NK-92 (cell line): ENCODE results near the gene HEPH.
"Not testable (repeated sequence)": the region's sequence is repeated elsewhere in the genome, so short reads cannot be mapped to it uniquely, and the experiment has no call there.

Source experiments
- DNase-seq: peaks from one replicate; lab custom pipeline; 2025; ENCODE audit not compliant: unreplicated experiment; lab: John Stamatoyannopoulos, UW

HEPH gene, protein sequence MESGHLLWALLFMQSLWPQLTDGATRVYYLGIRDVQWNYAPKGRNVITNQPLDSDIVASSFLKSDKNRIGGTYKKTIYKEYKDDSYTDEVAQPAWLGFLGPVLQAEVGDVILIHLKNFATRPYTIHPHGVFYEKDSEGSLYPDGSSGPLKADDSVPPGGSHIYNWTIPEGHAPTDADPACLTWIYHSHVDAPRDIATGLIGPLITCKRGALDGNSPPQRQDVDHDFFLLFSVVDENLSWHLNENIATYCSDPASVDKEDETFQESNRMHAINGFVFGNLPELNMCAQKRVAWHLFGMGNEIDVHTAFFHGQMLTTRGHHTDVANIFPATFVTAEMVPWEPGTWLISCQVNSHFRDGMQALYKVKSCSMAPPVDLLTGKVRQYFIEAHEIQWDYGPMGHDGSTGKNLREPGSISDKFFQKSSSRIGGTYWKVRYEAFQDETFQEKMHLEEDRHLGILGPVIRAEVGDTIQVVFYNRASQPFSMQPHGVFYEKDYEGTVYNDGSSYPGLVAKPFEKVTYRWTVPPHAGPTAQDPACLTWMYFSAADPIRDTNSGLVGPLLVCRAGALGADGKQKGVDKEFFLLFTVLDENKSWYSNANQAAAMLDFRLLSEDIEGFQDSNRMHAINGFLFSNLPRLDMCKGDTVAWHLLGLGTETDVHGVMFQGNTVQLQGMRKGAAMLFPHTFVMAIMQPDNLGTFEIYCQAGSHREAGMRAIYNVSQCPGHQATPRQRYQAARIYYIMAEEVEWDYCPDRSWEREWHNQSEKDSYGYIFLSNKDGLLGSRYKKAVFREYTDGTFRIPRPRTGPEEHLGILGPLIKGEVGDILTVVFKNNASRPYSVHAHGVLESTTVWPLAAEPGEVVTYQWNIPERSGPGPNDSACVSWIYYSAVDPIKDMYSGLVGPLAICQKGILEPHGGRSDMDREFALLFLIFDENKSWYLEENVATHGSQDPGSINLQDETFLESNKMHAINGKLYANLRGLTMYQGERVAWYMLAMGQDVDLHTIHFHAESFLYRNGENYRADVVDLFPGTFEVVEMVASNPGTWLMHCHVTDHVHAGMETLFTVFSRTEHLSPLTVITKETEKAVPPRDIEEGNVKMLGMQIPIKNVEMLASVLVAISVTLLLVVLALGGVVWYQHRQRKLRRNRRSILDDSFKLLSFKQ

DNA sequence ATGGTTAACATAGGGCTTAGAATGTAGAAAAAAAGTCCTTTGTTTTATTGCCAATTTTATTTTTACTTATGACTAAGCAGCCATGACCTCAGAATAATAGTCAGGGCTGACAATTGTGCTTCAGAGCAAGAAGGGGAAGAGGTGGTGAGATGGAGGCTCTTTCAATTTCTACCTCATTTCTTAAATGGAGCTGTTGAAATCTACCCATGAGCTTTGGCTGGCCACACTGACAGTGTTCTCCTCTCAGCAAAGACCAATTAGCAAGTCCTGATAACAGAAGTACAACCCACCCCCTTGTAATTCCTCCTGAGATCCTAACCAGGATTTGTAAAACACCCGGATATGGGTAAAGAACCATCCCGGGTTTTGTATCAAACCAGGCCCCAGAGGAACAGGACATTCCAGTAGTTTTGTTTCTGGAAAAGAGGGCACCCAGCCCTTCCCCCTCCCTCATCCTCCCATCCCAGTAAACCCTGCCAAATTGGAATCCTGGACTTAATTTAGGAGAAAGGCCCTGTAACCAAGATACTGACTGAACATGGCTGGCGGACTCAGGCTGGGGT lies at the start of gene HEPH:
HEPH (plus strand) TSS at position 399 of the 563 bp plus-strand sequence. CDS start 6,324 bp downstream, outside the sequence.
- no peak for DNase-seq

DNA sequence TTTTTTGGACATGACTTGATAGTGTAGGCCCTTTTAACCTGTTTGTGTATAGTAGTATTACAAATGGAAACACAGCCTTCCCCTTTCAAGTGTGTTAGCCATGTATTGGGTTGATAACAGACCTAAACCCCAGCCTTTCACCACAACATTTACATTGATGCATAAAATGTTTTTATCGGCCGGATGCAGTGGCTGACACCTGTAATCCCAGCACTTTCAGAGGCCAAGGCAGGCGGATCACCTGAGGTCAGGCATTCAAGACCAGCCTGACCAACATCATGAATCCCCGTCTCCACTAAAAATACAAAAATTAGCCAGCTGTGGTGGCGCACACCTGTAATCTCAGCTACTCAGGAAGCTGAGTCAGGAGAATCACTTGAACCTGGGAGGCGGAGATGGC lies 45.3 kb upstream of the HEPH start:
- DNase-seq = not testable (repeated sequence)

DNA sequence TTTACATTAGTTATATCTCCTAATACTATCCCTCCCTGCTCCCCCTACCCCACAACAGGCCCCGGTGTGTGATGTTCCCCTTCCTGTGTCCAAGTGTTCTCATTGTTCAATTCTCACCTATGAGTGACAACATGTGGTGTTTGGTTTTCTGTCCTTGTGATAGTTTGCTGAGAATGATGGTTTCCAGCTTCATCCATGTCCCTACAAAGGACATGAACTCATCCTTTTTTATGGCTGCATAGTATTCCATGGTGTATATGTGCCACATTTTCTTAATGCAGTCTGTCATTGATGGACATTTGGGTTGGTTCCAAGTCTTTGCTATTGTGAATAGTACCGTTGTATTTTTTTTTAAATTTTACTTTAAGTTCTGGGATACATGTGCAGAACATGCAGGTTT lies 42.7 kb upstream of the HEPH start:
- not testable (repeated sequence) for DNase-seq

DNA sequence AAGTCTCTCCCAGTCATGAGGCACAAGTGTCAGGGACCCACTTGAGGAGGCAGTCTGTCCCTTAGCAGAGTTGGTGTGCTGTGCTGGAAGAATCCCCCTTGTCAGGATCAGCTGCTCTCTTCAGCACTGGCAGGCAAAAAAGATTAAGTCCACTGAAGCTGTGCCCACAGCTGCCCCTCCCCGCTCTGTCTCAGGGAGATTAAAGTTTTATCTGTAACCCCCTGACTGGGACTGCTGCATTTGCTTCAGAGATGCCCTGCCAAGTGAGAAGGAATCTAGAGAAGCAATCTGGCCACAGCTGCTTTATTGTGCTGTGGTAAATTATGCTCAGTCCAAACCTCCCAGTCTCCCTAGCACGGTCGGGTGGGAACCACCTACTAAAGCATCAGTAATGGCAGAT lies 37.4 kb upstream of the HEPH start:
- no peak for DNase-seq

DNA sequence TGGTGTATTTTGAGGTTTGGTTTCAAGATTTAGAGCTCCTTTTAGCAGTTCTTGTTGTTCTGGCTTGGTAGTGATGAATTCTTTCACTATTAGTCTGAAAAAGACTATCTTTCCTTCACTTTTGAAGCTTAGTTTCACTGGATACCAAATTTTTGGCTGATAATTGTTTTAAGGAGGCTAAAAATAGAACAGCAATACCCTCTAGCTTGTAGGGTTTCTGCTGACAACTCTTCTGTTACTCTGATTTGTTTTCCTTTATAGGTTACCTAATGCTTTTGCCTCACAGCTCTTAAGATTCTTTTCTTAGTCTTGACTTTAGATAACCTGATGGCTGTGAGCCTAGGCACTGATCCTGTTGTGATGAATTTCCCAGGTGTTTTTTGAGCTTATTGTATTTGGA lies 33.6 kb upstream of the HEPH start:
- DNase-seq = no peak

DNA sequence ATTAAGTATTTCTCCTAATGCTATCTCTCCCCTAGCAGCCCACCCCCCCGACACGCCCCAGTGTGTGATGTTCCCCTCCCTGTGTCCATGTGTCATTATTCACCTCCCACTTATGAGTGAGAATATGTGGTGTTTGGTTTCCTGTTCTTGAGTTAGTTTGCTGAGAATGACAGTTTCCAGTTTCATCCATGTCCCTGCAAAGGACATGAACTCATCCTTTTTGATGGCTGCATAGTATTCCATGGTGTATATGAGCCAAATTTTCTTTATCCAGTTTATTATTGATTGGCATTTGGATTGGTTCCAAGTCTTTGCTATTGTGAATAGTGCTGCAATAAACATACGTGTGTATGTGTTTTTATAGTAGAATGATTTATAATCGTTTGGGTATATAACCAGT lies 28.8 kb upstream of the HEPH start:
- DNase-seq = not testable (repeated sequence)

DNA sequence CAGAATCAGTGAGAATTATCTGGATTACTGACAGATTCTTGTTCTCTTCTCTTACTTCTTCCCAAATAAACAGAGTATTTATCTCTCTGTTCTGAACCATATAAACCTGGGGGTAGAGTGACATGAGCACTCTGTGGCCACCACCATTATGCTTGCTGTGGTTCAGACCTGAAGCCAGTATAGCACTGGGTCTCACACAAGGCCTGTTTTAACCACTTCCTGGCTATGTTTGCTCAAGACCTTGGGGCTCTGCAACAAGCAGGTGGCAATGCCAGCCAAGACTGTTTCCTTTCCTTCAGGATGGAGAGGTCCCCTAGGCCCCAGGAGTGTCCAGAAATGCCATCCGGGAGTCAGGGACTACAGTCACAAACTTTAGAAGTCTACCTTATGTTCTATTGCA lies 21.7 kb upstream of the HEPH start:
- DNase-seq = no peak

DNA sequence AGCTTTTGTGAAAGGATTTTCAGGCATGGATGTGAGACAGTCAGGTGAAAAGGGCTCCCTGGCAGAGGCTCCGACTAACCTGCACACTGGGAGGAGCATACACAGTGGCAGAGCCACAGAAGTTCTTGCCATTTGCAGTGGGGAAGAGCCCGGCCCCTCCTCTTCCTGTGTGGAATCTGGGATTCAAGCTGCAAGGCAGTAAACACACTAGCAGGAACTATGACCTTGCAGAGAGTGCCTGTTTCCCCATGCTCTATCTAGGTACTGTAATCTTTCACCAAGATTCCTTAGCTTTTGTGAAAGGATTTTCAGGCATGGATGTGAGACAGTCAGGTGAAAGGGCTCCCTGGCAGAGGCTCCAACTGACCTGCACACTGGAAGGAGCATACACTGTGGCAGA lies 19.8 kb upstream of the HEPH start:
- no peak for DNase-seq

DNA sequence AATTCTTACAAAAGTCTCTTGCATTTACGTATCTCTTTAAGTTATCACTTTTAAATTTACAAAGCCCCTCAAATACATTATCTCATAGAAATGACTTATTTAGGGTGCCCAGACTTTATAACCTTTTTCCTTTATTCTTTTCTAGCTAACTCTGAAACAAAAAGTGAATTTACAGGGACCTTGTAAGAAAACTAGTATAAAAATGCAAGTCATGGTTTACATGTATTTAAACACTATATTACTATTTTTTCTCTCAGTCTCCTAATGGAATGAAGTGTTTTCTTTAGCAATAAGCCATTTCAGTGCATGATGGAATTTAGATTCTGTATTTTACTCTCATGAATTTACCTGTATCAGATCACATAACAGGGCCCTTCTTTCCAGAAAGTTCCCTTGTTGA lies 14.5 kb upstream of the HEPH start:
- DNase-seq = no peak

DNA sequence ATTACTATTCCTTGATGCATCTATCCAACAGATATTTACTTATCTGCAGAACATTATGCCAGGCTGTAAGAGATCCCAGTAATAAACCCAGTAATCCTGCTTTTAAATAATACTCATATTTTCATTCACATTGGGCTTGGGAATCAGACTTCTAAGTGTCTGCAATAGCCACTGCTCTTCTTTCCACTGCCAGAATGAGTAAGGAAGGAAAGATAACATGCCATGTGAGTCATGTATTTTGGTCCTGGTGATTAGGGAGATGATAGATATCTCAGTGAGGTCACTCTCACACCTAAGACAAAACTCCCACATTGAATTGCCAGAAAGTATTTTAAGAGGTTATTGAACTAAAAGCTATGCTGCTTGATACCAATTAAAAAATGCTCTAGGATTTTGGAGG lies 13.9 kb upstream of the HEPH start:
- no peak for DNase-seq

DNA sequence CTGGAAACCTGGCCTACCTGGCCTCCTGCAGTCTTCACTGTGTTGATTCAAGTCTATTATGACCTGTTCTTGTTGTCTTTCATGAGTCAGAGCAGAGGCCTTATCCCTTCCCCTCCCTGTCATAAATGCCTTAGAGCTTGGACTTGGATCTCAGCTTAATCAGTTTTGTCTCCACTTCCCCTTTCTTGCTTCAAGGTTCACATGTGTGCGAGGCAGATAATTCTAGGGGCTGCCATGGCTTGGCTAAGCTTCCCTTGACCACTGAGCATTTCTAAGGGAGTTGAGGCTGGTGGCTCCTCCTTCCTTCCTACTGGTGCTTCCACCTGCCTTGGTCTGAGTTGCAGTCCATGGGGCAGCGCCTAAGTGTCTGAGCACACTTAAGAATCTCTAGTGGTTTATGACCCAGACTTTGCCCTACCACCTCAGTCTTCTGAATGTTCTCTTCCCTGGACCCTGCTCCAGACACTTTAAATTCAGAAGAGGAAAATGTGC lies 1.7 kb upstream of the HEPH start:
- DNase-seq = no peak

DNA sequence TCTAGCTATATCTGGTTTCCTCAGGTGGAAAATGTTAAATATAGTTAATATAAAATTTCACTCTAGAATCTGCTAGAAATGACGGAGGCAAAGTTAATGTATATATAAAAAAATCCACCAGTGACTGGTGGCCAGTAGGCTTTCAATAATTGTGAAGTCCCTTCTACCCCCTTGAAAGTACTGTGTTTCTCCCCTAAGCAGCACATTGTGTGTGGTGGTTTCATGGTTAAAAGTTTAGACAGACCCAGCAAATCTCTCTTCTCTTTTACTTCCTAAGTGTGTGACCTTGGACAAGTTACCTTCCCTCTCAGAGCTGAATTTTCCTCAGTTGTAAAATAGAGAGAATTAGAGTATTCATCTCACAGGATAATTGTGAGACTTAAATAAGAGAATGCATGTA lies 600 bp upstream of the HEPH start:
- DNase-seq = no peak

DNA sequence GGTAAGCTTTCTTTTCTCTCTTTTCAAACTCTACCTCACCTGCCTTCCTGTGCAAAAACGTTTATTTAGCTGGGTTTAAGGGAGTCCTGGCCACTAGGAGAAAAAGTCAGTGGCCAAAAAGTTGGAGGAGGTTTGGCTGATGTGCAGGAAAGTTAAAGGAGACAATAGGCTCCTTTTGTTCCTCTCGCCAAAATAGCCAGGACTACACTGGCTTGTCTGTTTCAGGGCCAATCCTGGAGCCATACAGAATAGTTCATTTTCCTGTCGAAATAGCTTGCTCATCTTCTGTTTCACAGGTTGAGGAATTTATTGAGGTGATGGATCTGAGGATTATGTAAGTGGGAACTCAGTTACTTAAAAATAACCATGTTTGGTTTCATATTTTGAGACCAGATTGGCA lies 423 bp downstream of the HEPH start:
- no peak for DNase-seq

DNA sequence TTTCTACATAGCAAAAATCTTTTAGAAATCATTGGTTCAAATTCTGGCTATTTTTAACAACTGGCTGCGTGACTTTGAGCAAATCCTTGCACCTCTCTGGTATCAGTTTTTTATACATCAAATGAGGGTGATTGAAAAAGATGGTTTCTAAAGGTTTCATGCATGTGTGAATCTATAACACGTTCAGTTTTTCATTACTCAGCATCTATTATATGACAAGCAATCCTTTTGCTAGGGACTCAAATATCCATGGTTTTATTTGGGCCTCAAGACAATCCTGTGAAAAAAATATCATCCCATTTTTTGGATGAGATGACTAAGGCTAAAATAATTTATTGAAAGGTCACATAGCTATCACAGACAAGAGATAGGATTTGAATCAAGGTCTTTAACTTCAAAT lies 884 bp downstream of the HEPH start:
- no peak for DNase-seq

DNA sequence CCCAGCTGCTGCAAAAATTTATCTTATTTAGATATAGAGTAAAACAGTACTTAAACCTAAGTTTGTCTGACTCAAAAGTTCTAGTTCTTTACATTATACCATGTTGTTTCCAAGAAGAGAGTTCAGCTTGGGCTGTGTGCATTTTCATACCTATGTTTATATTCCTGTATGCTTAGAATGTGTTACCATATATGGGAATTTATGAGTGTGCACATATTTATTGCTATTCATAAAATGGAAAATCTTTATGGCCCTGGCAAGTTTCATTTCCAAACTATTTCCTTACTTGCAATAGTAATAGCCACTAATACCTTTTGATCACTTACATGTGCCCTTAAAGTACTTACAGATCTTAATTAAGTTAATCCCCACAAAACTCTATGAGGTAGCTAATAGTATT lies 2.6 kb downstream of the HEPH start:
- no peak for DNase-seq

DNA sequence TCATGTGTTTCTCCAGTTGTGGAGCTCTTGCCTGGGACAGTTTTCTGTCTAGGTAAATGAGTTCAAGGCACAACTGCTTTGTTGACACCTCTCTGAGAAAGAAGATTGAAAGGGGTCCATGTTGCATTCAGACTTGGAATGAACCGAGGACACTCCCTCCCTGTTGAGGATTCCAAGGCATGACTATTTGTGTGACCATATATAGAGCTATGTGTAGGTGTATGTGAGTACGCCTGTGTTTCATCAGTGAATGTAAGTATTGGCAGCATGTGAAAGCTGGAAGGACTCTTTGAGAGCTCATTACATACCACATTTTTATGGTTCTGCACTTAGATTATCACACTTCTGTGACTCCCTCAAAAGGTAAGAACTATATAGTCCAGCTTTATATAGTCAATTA lies 3.4 kb downstream of the HEPH start:
- DNase-seq = no peak

DNA sequence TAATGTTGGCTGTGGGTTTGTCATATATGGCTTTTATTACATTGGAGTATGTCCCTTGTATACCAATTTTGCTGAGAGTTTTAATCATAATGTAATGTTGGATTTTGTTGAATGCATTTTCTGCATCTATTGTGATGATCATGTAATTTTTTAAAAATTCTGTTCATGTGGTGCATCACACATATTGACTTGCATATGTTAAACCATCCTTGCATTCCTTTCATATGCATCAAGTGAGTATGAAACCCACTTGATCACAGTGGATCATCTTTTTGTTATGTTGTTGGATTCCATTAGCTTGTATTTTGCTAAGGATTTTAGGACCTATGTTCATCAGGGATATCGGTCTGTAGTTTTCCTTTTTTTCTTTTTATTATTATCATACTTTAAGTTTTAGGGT lies 12.1 kb downstream of the HEPH start:
- no peak for DNase-seq

DNA sequence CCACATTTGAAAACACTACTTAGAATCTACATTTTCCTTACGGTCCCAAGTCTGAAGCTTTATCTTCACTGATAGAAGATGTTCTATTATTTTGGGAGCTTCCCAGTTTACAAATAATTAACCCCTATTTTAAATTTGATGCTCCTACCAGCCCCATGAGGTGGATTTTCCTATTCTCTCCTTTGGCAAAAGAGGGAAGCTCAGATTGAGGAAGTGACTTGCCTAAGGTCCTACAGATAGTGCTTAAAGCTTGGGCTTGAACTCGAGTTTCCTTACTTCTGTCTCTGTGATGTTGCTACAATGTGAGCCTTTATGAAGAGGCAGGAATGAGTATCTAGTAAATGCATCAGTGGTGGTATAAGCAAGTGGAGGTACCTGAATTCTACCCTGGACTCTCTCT lies 27.5 kb downstream of the HEPH start:
- no peak for DNase-seq

DNA sequence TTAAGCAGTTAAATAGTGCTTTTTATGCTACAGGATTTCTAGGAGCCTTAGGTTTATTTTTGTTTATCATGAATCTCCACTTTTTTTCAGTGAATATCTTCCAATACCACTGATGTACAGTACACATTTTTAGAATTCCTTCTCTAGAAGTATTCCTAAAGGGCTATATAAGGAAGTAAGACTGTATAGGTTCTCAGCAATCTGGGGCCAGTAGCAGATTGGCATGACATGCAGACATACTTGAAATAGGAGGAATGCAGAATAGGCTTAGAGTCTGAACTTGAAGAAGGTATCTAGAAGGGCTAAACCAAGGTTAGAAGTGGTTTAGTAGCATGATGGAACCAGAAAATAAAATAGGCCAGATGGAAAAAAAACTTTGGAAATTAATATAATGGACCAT lies 29.8 kb downstream of the HEPH start:
- DNase-seq = no peak

DNA sequence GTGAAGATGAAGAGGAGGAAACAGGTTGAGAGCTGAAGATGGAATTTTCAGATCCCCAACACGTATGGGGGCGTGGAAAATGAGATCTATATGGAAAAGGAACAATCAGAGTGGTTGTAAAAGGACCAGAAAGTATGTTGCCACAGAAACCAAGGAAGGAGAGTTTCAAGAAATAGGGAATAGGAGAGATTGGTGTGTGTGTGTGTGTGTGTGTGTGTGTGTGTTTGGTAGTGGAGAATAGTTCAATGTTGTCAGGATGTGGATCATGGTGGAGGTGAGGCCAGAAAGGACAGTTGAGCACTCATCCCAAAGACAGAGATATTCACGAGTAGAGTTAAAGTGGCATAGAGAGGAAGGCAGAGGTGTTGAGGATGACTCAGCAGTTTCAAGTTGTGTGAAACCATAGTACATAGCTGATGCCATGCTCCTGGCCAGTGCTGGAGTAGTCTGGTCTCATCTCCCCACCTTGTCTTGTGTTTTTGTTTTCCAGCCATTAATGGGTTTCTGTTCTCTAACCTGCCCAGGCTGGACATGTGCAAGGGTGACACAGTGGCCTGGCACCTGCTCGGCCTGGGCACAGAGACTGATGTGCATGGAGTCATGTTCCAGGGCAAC lies 36.1 kb downstream of the HEPH start:
- DNase-seq = no peak
